H9 (cell line): ENCODE results near the gene TMEM123. TPM values are rescaled to one million over a fixed set of nuclear protein-coding genes. Genes with fewer than 3 reads are reported as not detected.

ENCODE experiments used
- DNase-seq: peaks from one replicate; pipeline ENCODE4 v3.0.0-alpha.2; 2017
- H2AFZ ChIP-seq: one replicate; pipeline ENCODE4 v1.6.1; 2013; ENCODE audit warnings: mild to moderate bottlenecking, low read length, control low read depth, moderate library complexity
- H2AK5ac ChIP-seq: 2 replicates; pipeline ENCODE4 v1.6.1; 2013; ENCODE audit warnings: low read length, control low read depth, mixed read lengths; ENCODE audit not compliant: insufficient read length
- H2BK120ac ChIP-seq: one replicate; pipeline ENCODE4 v1.6.1; 2013; ENCODE audit warnings: low read depth, mild to moderate bottlenecking, low read length, control low read depth, inconsistent platforms; ENCODE audit not compliant: poor library complexity, severe bottlenecking
- H2BK12ac ChIP-seq: 2 replicates; pipeline ENCODE4 v1.6.1; 2013; ENCODE audit warnings: low read length, control low read depth, mixed read lengths, low read depth; ENCODE audit not compliant: insufficient read length
- H2BK15ac ChIP-seq: 2 replicates; pipeline ENCODE4 v1.6.1; 2013; ENCODE audit warnings: low read depth, low read length, control low read depth
- H2BK20ac ChIP-seq: one replicate; pipeline ENCODE4 v1.6.1; 2013; ENCODE audit warnings: low read depth, mild to moderate bottlenecking, low read length, control low read depth, inconsistent platforms; ENCODE audit not compliant: poor library complexity, severe bottlenecking
- H2BK5ac ChIP-seq: 2 replicates; pipeline ENCODE4 v1.6.1; 2013; ENCODE audit warnings: low read length, control low read depth, mixed read lengths; ENCODE audit not compliant: insufficient read length
- H3K14ac ChIP-seq: 2 replicates; pipeline ENCODE4 v1.6.1; 2013; ENCODE audit warnings: low read length, control low read depth; ENCODE audit not compliant: insufficient read depth
- H3K18ac ChIP-seq: 2 replicates; pipeline ENCODE4 v1.6.1; 2013; ENCODE audit warnings: low read depth, mild to moderate bottlenecking, mixed read lengths, low read length, control low read depth; ENCODE audit not compliant: insufficient read length
- H3K23ac ChIP-seq: 2 replicates; pipeline ENCODE4 v1.6.1; 2013; ENCODE audit warnings: low read length, control low read depth, mixed read lengths, low read depth; ENCODE audit not compliant: insufficient read length
- H3K23me2 ChIP-seq: 2 replicates; pipeline ENCODE4 v1.6.1; 2013; ENCODE audit warnings: low read depth, mild to moderate bottlenecking, mixed read lengths, low read length, control low read depth; ENCODE audit not compliant: insufficient read length, poor library complexity, severe bottlenecking
- H3K27ac ChIP-seq: 2 replicates; pipeline ENCODE4 v1.5.1; 2013; ENCODE audit warnings: low read length, control low read depth, mixed read lengths, low read depth; ENCODE audit not compliant: insufficient read length
- H3K27me3 ChIP-seq: 2 replicates; pipeline ENCODE4 v1.6.1; 2013; ENCODE audit warnings: low read length, control low read depth, inconsistent platforms; ENCODE audit not compliant: insufficient read depth
- H3K4ac ChIP-seq: 2 replicates; pipeline ENCODE4 v1.6.1; 2013; ENCODE audit warnings: low read depth, mild to moderate bottlenecking, control low read depth, inconsistent platforms, low read length, moderate library complexity
- H3K4me1 ChIP-seq: 2 replicates; pipeline ENCODE4 v1.6.1; 2013; ENCODE audit warnings: low read length, control low read depth, inconsistent platforms; ENCODE audit not compliant: insufficient read depth
- H3K4me2 ChIP-seq: 2 replicates; pipeline ENCODE4 v1.6.1; 2013; ENCODE audit warnings: low read length, control low read depth, mixed read lengths; ENCODE audit not compliant: insufficient read length, insufficient read depth
- H3K56ac ChIP-seq: 2 replicates; pipeline ENCODE4 v1.6.1; 2013; ENCODE audit warnings: low read depth, mild to moderate bottlenecking, mixed read lengths, low read length, control low read depth; ENCODE audit not compliant: insufficient read length
- H3K79me1 ChIP-seq: 2 replicates; pipeline ENCODE4 v1.6.1; 2013; ENCODE audit warnings: low read depth, mild to moderate bottlenecking, moderate library complexity, low read length, control low read depth, inconsistent platforms; ENCODE audit not compliant: insufficient read depth, poor library complexity, severe bottlenecking
- H3K79me2 ChIP-seq: 2 replicates; pipeline ENCODE4 v1.6.1; 2013; ENCODE audit warnings: low read length, control low read depth, inconsistent platforms; ENCODE audit not compliant: insufficient read depth
- H3K9ac ChIP-seq: 2 replicates; pipeline ENCODE4 v1.6.1; 2013; ENCODE audit warnings: low read length, control low read depth, mixed read lengths; ENCODE audit not compliant: insufficient read length; ENCODE audit errors: extremely low read depth
- H3K9me3 ChIP-seq: one replicate; pipeline ENCODE4 v1.6.1; 2013; ENCODE audit warnings: low read depth, low read length, inconsistent platforms; ENCODE audit not compliant: control insufficient read depth
- H3T11ph ChIP-seq: one replicate; pipeline ENCODE4 v1.6.1; 2013; ENCODE audit warnings: mild to moderate bottlenecking, low read length, control low read depth, inconsistent platforms
- H4K20me1 ChIP-seq: one replicate; pipeline ENCODE4 v1.6.1; 2013; ENCODE audit not compliant: control insufficient read depth, insufficient read length, insufficient read depth
- H4K5ac ChIP-seq: 2 replicates; pipeline ENCODE4 v1.6.1; 2013; ENCODE audit warnings: low read depth, mild to moderate bottlenecking, mixed read lengths, low read length, control low read depth; ENCODE audit not compliant: insufficient read length
- H4K8ac ChIP-seq: replicated peaks from 2 replicates; pipeline ENCODE4 v1.6.1; 2013; ENCODE audit warnings: low read length, control low read depth, mixed read lengths, low read depth; ENCODE audit not compliant: insufficient read length
- H4K91ac ChIP-seq: 2 replicates; pipeline ENCODE4 v1.6.1; 2013; ENCODE audit warnings: low read depth, mild to moderate bottlenecking, moderate library complexity, mixed read lengths, low read length, control low read depth; ENCODE audit not compliant: insufficient read length
- H3K27ac Mint-ChIP-seq, 3 experiments: 2 replicates in 2 of 3; 3 replicates in 1 of 3; pipeline ENCODE4 v1.8.0; 2020 to 2021; ENCODE audit warnings: mixed read lengths in 3 of 3, mild to moderate bottlenecking in 1 of 3, moderate library complexity in 1 of 3
- H3K27me3 Mint-ChIP-seq: 2 replicates; pipeline ENCODE4 v1.8.0; 2021; ENCODE audit warnings: low read depth, mild to moderate bottlenecking, moderate library complexity, mixed read lengths
- H3K36me3 Mint-ChIP-seq, 3 experiments: 2 replicates in 2 of 3; 3 replicates in 1 of 3; pipeline ENCODE4 v1.8.0; 2020 to 2021; ENCODE audit warnings: low read depth in 3 of 3, mixed read lengths in 3 of 3; ENCODE audit not compliant: insufficient read depth in 1 of 3
- H3K4me1 Mint-ChIP-seq, 2 experiments: 2 replicates each; pipeline ENCODE4 v1.8.0; 2020; ENCODE audit warnings: mixed read lengths in 2 of 2
- H3K4me3 Mint-ChIP-seq, 2 experiments: 2 replicates in 1 of 2; 3 replicates in 1 of 2; pipeline ENCODE4 v1.8.0; 2020 to 2021; ENCODE audit warnings: mild to moderate bottlenecking in 2 of 2, mixed read lengths in 2 of 2, moderate library complexity in 1 of 2
- H3K9me3 Mint-ChIP-seq, 2 experiments: 2 replicates in 1 of 2; 3 replicates in 1 of 2; pipeline ENCODE4 v1.8.0; 2020; ENCODE audit warnings: mild to moderate bottlenecking in 2 of 2, mixed read lengths in 2 of 2, moderate library complexity in 1 of 2
- CTCF ChIP-seq: fragments of 200-600 bp; sonication (generic); conservative IDR thresholded peaks from 3 replicates; pipeline ENCODE4 v1.8.0; 2021; ENCODE audit warnings: antibody characterized with exemption, mild to moderate bottlenecking
- WGBS: extraction: QIAGEN DNeasy Blood & Tissue Kit; methylation state at CpG from one replicate; pipeline ENCODE4 v1.1.7; 2013; ENCODE audit warnings: missing lambda C conversion rate, low lambda C conversion rate, mixed read lengths; ENCODE audit not compliant: insufficient read length; ENCODE audit errors: extremely low coverage; 5-methylcytosine and 5-hydroxymethylcytosine counted together
- total RNA-seq: library from RNA; stranded (reverse); gene quantifications from 2 replicates; pipeline ENCODE4 v1.2.1, GENCODE V29; 2021

TMEM123 gene
- total RNA-seq, 1 experiment from 2014 or later, result 76.7 TPM

- Histone ChIP-seq H3K14ac (no peak overlapping the region), H3K27me3 (no peaks in the 10 kb centered on the region), H4K20me1 (no peaks in the 10 kb centered on the region), H3K56ac (no peak overlapping the region), H3K23me2 (no peaks in the 10 kb centered on the region), H4K5ac (no peak overlapping the region), H2BK20ac (no peak overlapping the region), H4K8ac (no peak overlapping the region), H3K18ac (no peak overlapping the region), H3K4ac (no peak overlapping the region), H3K23ac (no peak overlapping the region), H3K9ac (no peak overlapping the region), H3K4me2 (no peak overlapping the region), H3K9me3 (no peaks in the 10 kb centered on the region), H3K27ac (no peak overlapping the region), H3K79me1 (no peaks in the 10 kb centered on the region), H2AK5ac (no peak overlapping the region), H3K79me2 (no peaks in the 10 kb centered on the region), H2BK5ac (no peak overlapping the region), H2BK120ac (no peak overlapping the region), H2BK12ac (no peak overlapping the region), H2BK15ac (no peak overlapping the region), H3T11ph (no peak overlapping the region), H2AFZ (no peak overlapping the region), H3K4me1 (no peaks in the 10 kb centered on the region), H4K91ac (no peak overlapping the region)
- Mint-ChIP-seq H3K36me3 (no peaks in the 10 kb centered on the region), H3K27ac (no peak overlapping the region), H3K4me3 (no peak overlapping the region), H3K27me3 (no peaks in the 10 kb centered on the region), H3K9me3 (no peaks in the 10 kb centered on the region), H3K4me1 (0 out of 4 replicates have a peak, but pooled peaks cover 0 to 4% of the 10 kb centered on the region in 2 experiments)
- WGBS, result no CpG with 5 or more reads among the region's 2 CpGs
- peak; percentile 31; the same call in 2 of the 3 replicates for TF ChIP-seq CTCF
- DNase-seq, result no peak
Observed at GRCh38 chr11:102486584-102486983, 34.0 kb upstream of the TMEM123 start.
